GM12801 (cell line): Measurements from ENCODE around the gene TTN.

Experiments
- TF ChIP-seq, protein P1 (sequence below): IDR thresholded peaks from one replicate; pipeline ENCODE4 v1.5.1; 2011; ENCODE audit warnings: control low read depth; ENCODE audit not compliant: insufficient read length; ENCODE audit errors: extremely low read depth

TTN gene

DNA sequence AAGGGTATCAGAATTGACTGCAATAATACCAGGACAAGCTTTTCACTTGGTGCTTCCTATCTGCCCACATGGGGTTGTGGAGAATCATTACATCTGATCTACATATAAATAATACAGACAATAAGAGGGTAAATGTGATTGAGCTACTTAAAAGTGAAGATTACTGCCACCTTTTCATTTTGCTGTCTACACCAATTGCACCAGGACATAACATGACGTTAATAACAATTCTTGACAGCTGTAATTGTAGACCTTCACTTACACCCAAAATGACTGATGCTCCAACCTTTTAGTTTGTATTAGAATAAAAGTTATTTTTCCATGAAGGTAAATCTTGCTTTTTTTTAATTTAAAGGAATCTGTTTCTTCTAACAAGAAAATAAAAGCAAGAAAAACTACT lies 36.5 kb upstream of the TTN start:
- TF ChIP-seq, protein P1, sequence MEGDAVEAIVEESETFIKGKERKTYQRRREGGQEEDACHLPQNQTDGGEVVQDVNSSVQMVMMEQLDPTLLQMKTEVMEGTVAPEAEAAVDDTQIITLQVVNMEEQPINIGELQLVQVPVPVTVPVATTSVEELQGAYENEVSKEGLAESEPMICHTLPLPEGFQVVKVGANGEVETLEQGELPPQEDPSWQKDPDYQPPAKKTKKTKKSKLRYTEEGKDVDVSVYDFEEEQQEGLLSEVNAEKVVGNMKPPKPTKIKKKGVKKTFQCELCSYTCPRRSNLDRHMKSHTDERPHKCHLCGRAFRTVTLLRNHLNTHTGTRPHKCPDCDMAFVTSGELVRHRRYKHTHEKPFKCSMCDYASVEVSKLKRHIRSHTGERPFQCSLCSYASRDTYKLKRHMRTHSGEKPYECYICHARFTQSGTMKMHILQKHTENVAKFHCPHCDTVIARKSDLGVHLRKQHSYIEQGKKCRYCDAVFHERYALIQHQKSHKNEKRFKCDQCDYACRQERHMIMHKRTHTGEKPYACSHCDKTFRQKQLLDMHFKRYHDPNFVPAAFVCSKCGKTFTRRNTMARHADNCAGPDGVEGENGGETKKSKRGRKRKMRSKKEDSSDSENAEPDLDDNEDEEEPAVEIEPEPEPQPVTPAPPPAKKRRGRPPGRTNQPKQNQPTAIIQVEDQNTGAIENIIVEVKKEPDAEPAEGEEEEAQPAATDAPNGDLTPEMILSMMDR = no peak

DNA sequence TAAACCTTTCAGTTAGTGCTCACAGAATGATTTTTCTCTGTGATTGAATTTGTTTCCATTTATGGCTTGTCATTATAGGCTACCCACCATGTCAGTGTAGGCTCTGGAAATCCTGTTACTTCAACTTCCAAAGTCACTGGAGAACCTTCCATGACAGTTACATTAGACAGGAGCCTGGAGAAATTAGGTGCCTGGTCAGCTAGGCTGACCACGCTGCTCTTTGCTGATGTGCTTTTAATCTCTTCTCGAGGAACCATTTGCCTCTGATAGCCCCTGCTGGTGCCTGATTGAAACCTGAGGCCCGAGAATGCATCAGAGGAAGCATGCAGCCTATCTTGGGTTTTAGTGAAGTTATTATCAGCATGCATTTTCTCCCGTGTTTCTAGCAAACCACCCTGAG lies 29.6 kb upstream of the TTN start:
- TF ChIP-seq, protein P1 = no peak

DNA sequence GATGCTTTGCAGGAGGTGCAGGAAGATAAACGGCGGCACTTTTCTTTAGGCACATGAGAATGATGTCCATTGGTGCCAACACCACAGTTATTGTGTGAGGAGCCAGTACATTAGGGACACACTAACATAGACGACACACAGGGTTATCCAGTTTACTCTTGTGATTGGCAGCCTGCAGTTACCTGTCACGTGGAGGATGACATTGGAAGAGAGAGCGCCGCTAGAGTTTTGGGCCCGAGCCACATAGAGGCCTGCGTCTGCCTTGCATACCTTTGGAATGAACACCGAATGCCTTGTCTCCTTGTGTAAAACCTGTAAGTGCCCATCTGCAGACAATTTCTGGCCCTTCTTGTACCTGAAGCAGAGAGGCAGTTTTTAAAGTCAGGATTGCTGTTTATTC lies 26.9 kb upstream of the TTN start:
- TF ChIP-seq, protein P1 = no peak

DNA sequence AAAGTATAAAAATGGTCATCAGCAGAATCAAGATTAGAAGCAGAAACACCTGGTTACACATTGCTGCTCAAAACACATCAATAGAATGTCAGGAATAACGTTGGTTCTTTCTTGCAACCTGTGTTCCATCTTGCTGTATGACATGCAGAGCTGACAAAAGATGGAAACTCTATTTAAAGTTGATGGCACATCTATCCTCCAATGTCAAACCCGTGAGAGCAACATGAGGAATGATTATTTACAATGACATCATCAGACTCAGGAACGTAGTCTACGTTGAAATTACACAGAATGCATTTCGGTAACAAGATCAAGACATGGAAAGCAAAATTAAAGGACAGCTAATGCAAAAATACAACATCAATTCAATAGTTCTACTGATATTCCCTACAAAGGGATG lies 26.2 kb upstream of the TTN start:
- TF ChIP-seq, protein P1 = no peak

DNA sequence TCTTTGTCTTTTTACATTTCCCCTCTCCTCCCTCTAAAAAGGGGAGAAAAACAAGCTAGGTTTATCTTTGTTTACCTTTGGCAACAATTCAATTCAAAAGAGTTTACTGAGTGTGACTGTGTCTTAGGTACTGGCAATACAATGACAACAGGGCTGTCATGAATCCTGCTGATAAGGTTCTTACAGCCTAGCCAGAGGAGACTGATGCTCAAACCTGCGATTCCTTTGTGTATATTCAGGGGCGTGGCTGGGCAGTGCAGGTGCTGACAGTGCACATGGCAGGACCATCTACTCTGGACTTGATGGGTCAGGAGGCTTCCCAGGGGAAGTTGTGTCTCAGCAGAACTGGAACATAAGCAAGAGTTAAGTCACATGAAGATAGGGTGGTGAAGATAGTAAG lies 23.2 kb upstream of the TTN start:
- TF ChIP-seq, protein P1 = no peak

GRCh38 chr2:178829981-178830380 lies 22.8 kb upstream of the TTN start:
- TF ChIP-seq, protein P1 = no peak

DNA sequence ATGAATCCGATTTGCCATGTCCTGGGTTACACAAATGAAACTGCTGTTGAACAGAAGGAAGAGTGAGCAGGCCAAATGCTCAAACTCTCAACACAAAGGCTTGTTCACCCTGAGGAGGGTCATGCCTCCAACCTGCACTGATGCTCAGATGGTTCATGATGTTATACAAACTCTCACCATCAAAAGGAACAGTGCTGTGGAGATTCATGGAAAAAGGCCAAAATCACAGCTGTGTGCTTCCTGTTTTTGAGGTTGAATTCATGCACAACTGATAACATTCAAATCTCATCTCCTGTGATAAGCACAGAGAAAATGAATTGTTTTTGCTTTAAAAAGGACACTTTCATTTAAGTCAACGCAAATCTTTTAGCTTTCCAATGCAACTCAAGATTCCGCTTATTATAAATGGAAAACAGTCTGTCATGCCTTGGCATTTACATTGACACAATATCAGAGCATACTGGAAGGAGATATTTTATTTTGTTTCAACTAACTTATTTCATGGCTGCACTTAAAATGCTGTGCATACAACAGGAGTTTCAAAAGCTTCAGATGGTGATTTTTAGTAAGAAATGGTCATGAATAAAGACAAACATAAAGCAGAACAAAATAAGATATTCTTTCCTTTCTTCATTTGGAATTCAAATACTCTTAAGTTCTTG lies 22.2 kb upstream of the TTN start:
- TF ChIP-seq, protein P1 = no peak
